Glutamatergic neuron (in vitro differentiated cells): Measurements from ENCODE around the gene PERCC1. TPM values are rescaled to one million over a fixed set of nuclear protein-coding genes. Genes with fewer than 3 reads are reported as not detected.

Source experiments
- DNase-seq: peaks from one replicate; pipeline ENCODE4 v3.0.0; 2022
- H3K27ac Mint-ChIP-seq: one replicate; pipeline ENCODE4 v1.8.0; 2020; ENCODE audit warnings: mild to moderate bottlenecking, mixed read lengths, inconsistent platforms; ENCODE audit not compliant: unreplicated experiment
- H3K27me3 Mint-ChIP-seq: one replicate; pipeline ENCODE4 v1.8.0; 2020; ENCODE audit warnings: mild to moderate bottlenecking, moderate library complexity, mixed read lengths, inconsistent platforms; ENCODE audit not compliant: unreplicated experiment
- H3K36me3 Mint-ChIP-seq: one replicate; pipeline ENCODE4 v1.8.0; 2020; ENCODE audit warnings: mild to moderate bottlenecking, mixed read lengths, inconsistent platforms; ENCODE audit not compliant: unreplicated experiment
- H3K4me1 Mint-ChIP-seq: one replicate; pipeline ENCODE4 v1.8.0; 2020; ENCODE audit warnings: mild to moderate bottlenecking, low read depth, mixed read lengths, inconsistent platforms; ENCODE audit not compliant: unreplicated experiment
- H3K4me3 Mint-ChIP-seq: one replicate; pipeline ENCODE4 v1.8.0; 2020; ENCODE audit warnings: mild to moderate bottlenecking, mixed read lengths, inconsistent platforms; ENCODE audit not compliant: unreplicated experiment
- H3K9me3 Mint-ChIP-seq: one replicate; pipeline ENCODE4 v1.8.0; 2020; ENCODE audit warnings: mild to moderate bottlenecking, moderate library complexity, mixed read lengths, inconsistent platforms; ENCODE audit not compliant: unreplicated experiment
- total RNA-seq: library from RNA; stranded (reverse); fragmentation: NEBNext Ultra II Directional; extraction: Animal tissue kit (Norgen Biotek cat#: 25700); gene quantifications from one replicate; pipeline ENCODE4 v1.2.1, GENCODE V29; 2021; ENCODE audit not compliant: unreplicated experiment
- TF ChIP-seq, protein P1 (sequence below): fragments of 200-600 bp; sonication (generic); IDR thresholded peaks from one replicate; pipeline ENCODE4 v1.5.0; 2021; ENCODE audit not compliant: partially characterized antibody, unreplicated experiment

Gene PERCC1
- total RNA-seq, 1 donor from 2014 or later, result not detected

DNA sequence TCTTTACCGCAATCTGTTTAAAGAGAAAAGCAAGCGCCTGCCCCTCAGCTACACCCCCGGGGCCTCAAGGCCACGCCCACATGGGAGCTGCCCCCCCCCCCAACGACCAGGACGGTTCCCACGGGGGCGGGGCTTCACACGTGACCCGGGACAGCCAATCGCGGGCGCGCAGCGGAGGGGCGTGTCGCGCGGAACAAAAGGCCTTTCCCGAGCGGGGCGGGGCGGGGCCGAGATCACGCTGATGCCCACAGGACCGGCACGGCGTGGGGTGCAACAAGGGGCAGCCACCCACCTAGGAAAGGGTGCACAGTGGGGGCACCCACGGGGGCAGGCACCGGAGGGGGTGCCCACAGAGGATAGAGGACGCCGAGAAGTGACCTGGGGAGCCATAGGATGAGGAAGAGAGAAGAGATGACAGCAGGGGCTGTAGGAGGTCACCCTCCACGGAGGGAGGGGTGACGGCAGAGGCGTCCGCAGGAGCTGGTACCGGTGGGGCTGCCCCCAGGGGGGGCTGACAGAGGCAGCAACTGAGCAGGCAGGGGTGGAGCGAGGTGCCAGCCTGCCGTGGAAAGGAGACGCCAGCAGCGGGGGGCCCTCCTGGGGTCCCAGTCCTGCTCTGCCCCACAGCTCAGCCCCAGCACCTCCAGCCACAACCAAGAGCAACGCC is 22.6 kb upstream of the PERCC1 start:
- Mint-ChIP-seq H3K36me3 (no peaks in the 10 kb centered on the region), H3K27me3 (peaks cover 5% of the 10 kb centered on the region), H3K9me3 (peaks cover 8% of the 10 kb centered on the region), H3K4me1 (peaks cover 8% of the 10 kb centered on the region), H3K4me3 (peak overlapping the region; percentile 88), H3K27ac (peak overlapping the region; percentile 90)
- TF ChIP-seq, protein P1, sequence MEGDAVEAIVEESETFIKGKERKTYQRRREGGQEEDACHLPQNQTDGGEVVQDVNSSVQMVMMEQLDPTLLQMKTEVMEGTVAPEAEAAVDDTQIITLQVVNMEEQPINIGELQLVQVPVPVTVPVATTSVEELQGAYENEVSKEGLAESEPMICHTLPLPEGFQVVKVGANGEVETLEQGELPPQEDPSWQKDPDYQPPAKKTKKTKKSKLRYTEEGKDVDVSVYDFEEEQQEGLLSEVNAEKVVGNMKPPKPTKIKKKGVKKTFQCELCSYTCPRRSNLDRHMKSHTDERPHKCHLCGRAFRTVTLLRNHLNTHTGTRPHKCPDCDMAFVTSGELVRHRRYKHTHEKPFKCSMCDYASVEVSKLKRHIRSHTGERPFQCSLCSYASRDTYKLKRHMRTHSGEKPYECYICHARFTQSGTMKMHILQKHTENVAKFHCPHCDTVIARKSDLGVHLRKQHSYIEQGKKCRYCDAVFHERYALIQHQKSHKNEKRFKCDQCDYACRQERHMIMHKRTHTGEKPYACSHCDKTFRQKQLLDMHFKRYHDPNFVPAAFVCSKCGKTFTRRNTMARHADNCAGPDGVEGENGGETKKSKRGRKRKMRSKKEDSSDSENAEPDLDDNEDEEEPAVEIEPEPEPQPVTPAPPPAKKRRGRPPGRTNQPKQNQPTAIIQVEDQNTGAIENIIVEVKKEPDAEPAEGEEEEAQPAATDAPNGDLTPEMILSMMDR, result no peak
- DNase-seq, result peak; percentile 97

DNA sequence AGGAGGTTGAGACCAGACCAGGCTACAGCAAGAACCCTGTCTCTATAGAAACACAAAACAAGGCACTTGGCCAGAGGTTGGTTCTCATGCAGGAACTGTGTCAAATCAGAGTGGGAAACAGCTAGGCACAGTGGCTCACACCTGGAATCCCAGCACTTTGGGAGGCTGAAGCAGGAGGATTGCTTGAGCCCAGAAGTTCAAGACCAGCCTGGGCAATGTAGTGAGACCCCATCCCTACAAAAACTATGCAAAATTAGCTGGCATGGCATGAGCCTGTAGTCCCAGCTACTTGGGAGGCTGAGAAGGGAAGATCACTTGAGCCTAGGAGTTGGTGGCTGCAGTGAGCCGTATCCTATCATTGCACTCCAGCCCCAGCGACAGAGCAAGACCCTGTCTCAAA is 18.0 kb upstream of the PERCC1 start:
- Mint-ChIP-seq H3K27me3 (peaks cover 3% of the 10 kb centered on the region), H3K9me3 (peaks cover 10% of the 10 kb centered on the region), H3K4me3 (no peak overlapping the region), H3K4me1 (peaks cover 5% of the 10 kb centered on the region), H3K27ac (no peak overlapping the region), H3K36me3 (no peaks in the 10 kb centered on the region)
- no peak for DNase-seq
- TF ChIP-seq, protein P1, result no peak

DNA sequence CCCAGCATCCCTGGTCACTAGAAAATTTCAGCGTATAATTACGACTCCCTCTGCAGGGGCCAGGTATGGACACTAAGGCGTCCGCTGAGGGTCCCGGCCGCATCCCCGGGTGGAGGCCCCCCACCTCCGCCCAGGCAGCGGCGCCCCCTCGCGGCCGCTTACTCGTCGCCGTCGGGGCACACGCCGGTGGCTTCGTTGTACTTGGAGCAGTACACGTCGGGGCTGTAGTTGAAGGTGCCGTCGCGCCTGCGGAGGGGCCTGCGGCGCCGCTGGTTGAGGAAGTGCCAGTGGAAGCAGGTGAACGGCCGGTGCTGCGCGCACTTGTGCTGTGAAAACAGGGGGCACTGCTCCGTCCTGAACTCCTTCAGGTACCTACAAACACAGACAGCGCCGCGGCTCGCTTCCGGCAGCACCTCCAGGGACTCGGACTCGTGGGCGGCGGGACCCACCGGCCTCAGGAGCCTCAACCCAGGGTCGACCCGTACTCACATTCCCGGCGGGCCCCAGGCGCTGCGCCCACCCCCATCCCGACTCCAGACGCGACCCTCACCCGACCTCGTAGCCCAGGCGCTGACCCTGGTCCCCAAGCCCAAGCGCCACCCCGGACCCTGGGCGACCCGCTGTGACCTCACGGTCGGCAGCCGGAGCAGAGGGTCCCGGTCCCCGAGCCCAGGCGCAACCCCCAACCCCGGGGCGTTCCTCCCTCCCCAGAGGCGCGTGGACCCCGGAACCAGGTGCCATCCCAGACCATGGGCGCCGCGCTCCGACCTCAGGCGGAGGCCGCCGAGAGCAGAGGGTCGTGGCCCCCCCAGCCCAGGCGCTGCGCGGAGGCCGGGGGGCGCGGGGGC is 17.0 kb upstream of the PERCC1 start:
- Mint-ChIP-seq H3K9me3 (peaks cover 9% of the 10 kb centered on the region), H3K27me3 (peaks cover 2% of the 10 kb centered on the region)
- peak; percentile 79 for DNase-seq

DNA sequence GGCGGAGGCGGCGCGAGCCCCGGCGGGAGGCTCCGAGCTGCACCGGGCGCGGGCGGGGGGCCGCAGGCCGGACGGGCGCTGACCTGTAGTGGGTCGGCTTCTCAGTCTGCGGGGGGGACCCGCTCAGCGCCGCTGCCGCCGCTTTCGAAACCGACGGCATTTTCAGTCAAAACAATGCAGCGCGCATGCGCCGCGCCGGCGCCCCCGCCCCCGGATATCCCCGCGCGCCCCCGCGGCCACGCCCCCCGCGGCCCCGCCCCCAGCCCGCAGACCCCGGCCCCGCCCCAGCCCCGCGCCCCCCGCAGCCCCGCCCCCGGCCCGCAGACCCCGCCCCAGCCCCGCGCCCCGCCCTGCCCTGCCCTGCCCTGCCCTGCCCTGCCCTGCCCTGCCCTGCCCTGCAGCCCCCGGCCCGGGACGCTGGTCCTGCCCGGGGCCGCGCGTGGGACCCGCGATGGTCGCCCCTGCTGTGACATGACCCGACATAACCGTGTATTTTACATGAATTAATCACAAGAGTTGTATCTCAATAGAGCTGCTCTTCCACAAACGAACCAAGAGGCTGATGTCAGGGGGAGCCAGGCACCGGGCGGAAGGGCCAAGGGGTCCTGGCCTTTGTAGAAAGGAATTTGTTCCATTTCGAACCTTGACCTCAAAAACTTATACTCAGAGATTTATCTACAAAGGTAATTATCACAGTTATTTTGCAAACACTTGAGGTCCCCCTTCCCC is 16.2 kb upstream of the PERCC1 start, which contains the start of gene UNKL:
Gene UNKL (minus strand): TSS at position 173 of the 729 bp plus-strand sequence. CDS start 13 bp downstream, at position 160.
- TF ChIP-seq, protein P1, result no peak
- H3K27ac Mint-ChIP-seq, result no peak within 1 kb of the TSS
- H3K4me3 Mint-ChIP-seq, result peak within 1 kb of the TSS; percentile 81
- peak; percentile 85 for DNase-seq
- peaks cover 5% of the 10 kb centered on the region for H3K4me1 Mint-ChIP-seq
- peaks cover 9% of the 10 kb centered on the region for H3K9me3 Mint-ChIP-seq
- H3K27me3 Mint-ChIP-seq, result peaks cover 2% of the 10 kb centered on the region
- H3K36me3 Mint-ChIP-seq, result no peaks in the 10 kb centered on the region

More for the DNA sequence above, 17.0 kb upstream of the PERCC1 start:
- TF ChIP-seq, protein P1, result peak; percentile 76
- Mint-ChIP-seq H3K4me3 (peak overlapping the region; percentile 81), H3K27ac (no peak overlapping the region), H3K36me3 (no peaks in the 10 kb centered on the region), H3K4me1 (peaks cover 7% of the 10 kb centered on the region)
